H1 (cell line): ENCODE measurements around the gene OGFOD2.

ENCODE experiments used
- ATF3 ChIP-seq: IDR thresholded peaks from 2 replicates; pipeline ENCODE4 v1.6.1; 2011; ENCODE audit warnings: low read depth, mild to moderate bottlenecking, low read length; ENCODE audit not compliant: insufficient read depth
- CREB1 ChIP-seq: IDR thresholded peaks from 2 replicates; pipeline ENCODE4 v1.6.1; 2012; ENCODE audit warnings: inconsistent platforms
- CTBP2 ChIP-seq: IDR thresholded peaks from 2 replicates; pipeline ENCODE4 v1.7.0; 2011; ENCODE audit warnings: borderline replicate concordance, mild to moderate bottlenecking, moderate library complexity, mixed read lengths, low read length; ENCODE audit not compliant: insufficient read depth, insufficient read length
- EP300 ChIP-seq, 2 experiments: IDR thresholded peaks; 1 replicate in 1 of 2; 2 replicates in 1 of 2; pipeline ENCODE4 v1.6.1; 2011 to 2012; ENCODE audit warnings: low read depth in 2 of 2, low read length in 2 of 2, mild to moderate bottlenecking in 2 of 2, borderline replicate concordance in 1 of 2, inconsistent platforms in 1 of 2, moderate library complexity in 1 of 2
- POLR2A ChIP-seq, 2 experiments: IDR thresholded peaks; 1 replicate in 1 of 2; 2 replicates in 1 of 2; pipeline ENCODE4 v1.6.1; 2011; ENCODE audit warnings: low read depth in 2 of 2, low read length in 2 of 2, mild to moderate bottlenecking in 2 of 2; ENCODE audit errors: control extremely low read depth in 1 of 2
- RAD21 ChIP-seq, 2 experiments: IDR thresholded peaks in 1 of 2; conservative IDR thresholded peaks in 1 of 2; 2 replicates each; pipeline ENCODE4 v1.6.1; 2011; ENCODE audit warnings: low read depth in 2 of 2, low read length in 2 of 2, improper control_type of control experiment in 1 of 2, inconsistent platforms in 1 of 2, mild to moderate bottlenecking in 1 of 2, moderate library complexity in 1 of 2
- SUZ12 ChIP-seq: fragments of 200-600 bp; sonication (generic); IDR thresholded peaks from 2 replicates; pipeline ENCODE4 v1.6.1; 2012; ENCODE audit warnings: mild to moderate bottlenecking, inconsistent platforms, low read length, moderate library complexity, mixed read lengths
- TAF1 ChIP-seq: IDR thresholded peaks from 2 replicates; pipeline ENCODE4 v1.6.1; 2011; ENCODE audit warnings: mild to moderate bottlenecking, low read depth, low read length
- ZNF274 ChIP-seq: IDR thresholded peaks from 2 replicates; pipeline ENCODE4 v1.7.0; 2012; ENCODE audit warnings: low read length, borderline replicate concordance; ENCODE audit errors: extremely low read depth
- TF ChIP-seq, protein P1 (sequence below), 3 experiments: IDR thresholded peaks; 1 replicate in 2 of 3; 2 replicates in 1 of 3; pipeline versions ENCODE4 v1.5.1 to v1.6.1; 2011; ENCODE audit warnings: low read length in 3 of 3, mild to moderate bottlenecking in 3 of 3, inconsistent platforms in 2 of 3, low read depth in 1 of 3, moderate library complexity in 1 of 3; ENCODE audit not compliant: insufficient read depth in 1 of 3; ENCODE audit errors: control extremely low read depth in 1 of 3

- TF ChIP-seq, protein P1, sequence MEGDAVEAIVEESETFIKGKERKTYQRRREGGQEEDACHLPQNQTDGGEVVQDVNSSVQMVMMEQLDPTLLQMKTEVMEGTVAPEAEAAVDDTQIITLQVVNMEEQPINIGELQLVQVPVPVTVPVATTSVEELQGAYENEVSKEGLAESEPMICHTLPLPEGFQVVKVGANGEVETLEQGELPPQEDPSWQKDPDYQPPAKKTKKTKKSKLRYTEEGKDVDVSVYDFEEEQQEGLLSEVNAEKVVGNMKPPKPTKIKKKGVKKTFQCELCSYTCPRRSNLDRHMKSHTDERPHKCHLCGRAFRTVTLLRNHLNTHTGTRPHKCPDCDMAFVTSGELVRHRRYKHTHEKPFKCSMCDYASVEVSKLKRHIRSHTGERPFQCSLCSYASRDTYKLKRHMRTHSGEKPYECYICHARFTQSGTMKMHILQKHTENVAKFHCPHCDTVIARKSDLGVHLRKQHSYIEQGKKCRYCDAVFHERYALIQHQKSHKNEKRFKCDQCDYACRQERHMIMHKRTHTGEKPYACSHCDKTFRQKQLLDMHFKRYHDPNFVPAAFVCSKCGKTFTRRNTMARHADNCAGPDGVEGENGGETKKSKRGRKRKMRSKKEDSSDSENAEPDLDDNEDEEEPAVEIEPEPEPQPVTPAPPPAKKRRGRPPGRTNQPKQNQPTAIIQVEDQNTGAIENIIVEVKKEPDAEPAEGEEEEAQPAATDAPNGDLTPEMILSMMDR (IDR thresholded peaks at IDR 0.05; ENCODE audit: control extremely low read depth in 1 of 3, insufficient read depth in 1 of 3, low read depth in 1 of 3, low read length in 3 of 3): no peak
- TF ChIP-seq EP300 (IDR thresholded peaks at IDR 0.05; ENCODE audit: borderline replicate concordance in 1 of 2, low read depth in 2 of 2, low read length in 2 of 2) (no peak), ZNF274 (no peak), CTBP2 (no peak), SUZ12 (no peak), POLR2A (IDR thresholded peaks at IDR 0.05; ENCODE audit: control extremely low read depth in 1 of 2, low read depth in 2 of 2, low read length in 2 of 2) (no peak), TAF1 (no peak), ATF3 (no peak), RAD21 (IDR thresholded peaks at IDR 0.05 in 1 of 2, conservative IDR thresholded peaks at IDR 0.05 in 1 of 2; ENCODE audit: low read depth in 2 of 2, low read length in 2 of 2) (no peak), CREB1 (no peak)
Observed at GRCh38 chr12:122964439-122965257, 10.4 kb upstream of the OGFOD2 start.
